ENCODE results near the gene CACNG1. TPM values are rescaled to one million over a fixed set of nuclear protein-coding genes. Genes with fewer than 3 reads are reported as not detected.
"Not testable (repeated sequence)": the region's sequence is repeated elsewhere in the genome, so short reads cannot be mapped to it uniquely, and the experiment has no call there.

The CACNG1 gene
- polyA plus RNA-seq, 1 experiment: not detected

- TF ChIP-seq CTCF (IDR thresholded peaks at IDR 0.05; ENCODE audit: low read depth, low read length): no peak
- Histone ChIP-seq H3K27ac (ENCODE audit: low read depth, low read length) (no peak overlapping the region), H3K4me3 (ENCODE audit: low read depth, low read length) (no peak overlapping the region), H3K27me3 (ENCODE audit: control insufficient read depth, insufficient read depth, low read length) (no peaks in the 10 kb centered on the region), H3K9me3 (ENCODE audit: control insufficient read depth, insufficient read depth, low read length) (no peaks in the 10 kb centered on the region)
- ChIA-PET CTCF (no interaction called here), POLR2A (no interaction called here)
- DNase-seq (ENCODE audit: low read depth, low spot score): no peak
Measured at GRCh38 chr17:67082107-67082506, 37.8 kb downstream of the CACNG1 start.

- no peaks in the 10 kb centered on the region for H3K9me3 ChIP-seq (ENCODE audit: control insufficient read depth, insufficient read depth, low read length)
- no peak for DNase-seq (ENCODE audit: low read depth, low spot score)
- POLR2A ChIA-PET: no interaction called here
- no peak overlapping the region for H3K27ac ChIP-seq (ENCODE audit: low read depth, low read length)
- no peak for TF ChIP-seq CTCF (IDR thresholded peaks at IDR 0.05; ENCODE audit: low read depth, low read length)
- H3K4me3 ChIP-seq (ENCODE audit: low read depth, low read length): no peak overlapping the region
- CTCF ChIA-PET: interaction anchor here (0.6 kb wide), 1 partner anchor 316 kb away, joined by 3 read pairs; no protein-coding TSS in a partner anchor
- no peaks in the 10 kb centered on the region for H3K27me3 ChIP-seq (ENCODE audit: control insufficient read depth, insufficient read depth, low read length)
Measured at GRCh38 chr17:67085406-67085805, 41.1 kb downstream of the CACNG1 start.

- ChIA-PET POLR2A (no interaction called here), CTCF (no interaction called here)
- Histone ChIP-seq H3K27me3 (ENCODE audit: control insufficient read depth, insufficient read depth, low read length) (no peaks in the 10 kb centered on the region), H3K4me3 (ENCODE audit: low read depth, low read length) (no peak overlapping the region), H3K27ac (ENCODE audit: low read depth, low read length) (no peak overlapping the region), H3K9me3 (ENCODE audit: control insufficient read depth, insufficient read depth, low read length) (no peaks in the 10 kb centered on the region)
- no peak for TF ChIP-seq CTCF (IDR thresholded peaks at IDR 0.05; ENCODE audit: low read depth, low read length)
- no peak for DNase-seq (ENCODE audit: low read depth, low spot score)
Measured at GRCh38 chr17:67088639-67089038, 44.3 kb downstream of the CACNG1 start.

GRCh38 chr17:67090341-67090740, 46.0 kb downstream of the CACNG1 start:
- TF ChIP-seq CTCF (IDR thresholded peaks at IDR 0.05; ENCODE audit: low read depth, low read length): no peak
- ChIA-PET POLR2A (no interaction called here), CTCF (no interaction called here)
- no peaks in the 10 kb centered on the region for H3K9me3 ChIP-seq (ENCODE audit: control insufficient read depth, insufficient read depth, low read length)
- no peak overlapping the region for H3K4me3 ChIP-seq (ENCODE audit: low read depth, low read length)
- no peaks in the 10 kb centered on the region for H3K27me3 ChIP-seq (ENCODE audit: control insufficient read depth, insufficient read depth, low read length)
- no peak overlapping the region for H3K27ac ChIP-seq (ENCODE audit: low read depth, low read length)
- no peak for DNase-seq (ENCODE audit: low read depth, low spot score)

GRCh38 chr17:67092291-67092690, 47.9 kb downstream of the CACNG1 start:
- no peak overlapping the region for H3K27ac ChIP-seq (ENCODE audit: low read depth, low read length)
- no peaks in the 10 kb centered on the region for H3K27me3 ChIP-seq (ENCODE audit: control insufficient read depth, insufficient read depth, low read length)
- H3K4me3 ChIP-seq (ENCODE audit: low read depth, low read length): no peak overlapping the region
- POLR2A ChIA-PET: no interaction called here
- H3K9me3 ChIP-seq (ENCODE audit: control insufficient read depth, insufficient read depth, low read length): no peaks in the 10 kb centered on the region
- no peak for DNase-seq (ENCODE audit: low read depth, low spot score)
- CTCF ChIA-PET: no interaction called here
- no peak for TF ChIP-seq CTCF (IDR thresholded peaks at IDR 0.05; ENCODE audit: low read depth, low read length)

- DNase-seq (ENCODE audit: low read depth, low spot score); H3K27ac ChIP-seq (ENCODE audit: low read depth, low read length); CTCF ChIA-PET; POLR2A ChIA-PET; H3K4me3 ChIP-seq (ENCODE audit: low read depth, low read length); H3K27me3 ChIP-seq (ENCODE audit: control insufficient read depth, insufficient read depth, low read length); H3K9me3 ChIP-seq (ENCODE audit: control insufficient read depth, insufficient read depth, low read length): not testable (repeated sequence)
Measured at GRCh38 chr17:67092710-67093109, 48.4 kb downstream of the CACNG1 start.
